ENCODE measurements around the gene MRPL57.
"Not testable (repeated sequence)": the region's sequence is repeated elsewhere in the genome, so short reads cannot be mapped to it uniquely, and the experiment has no call there.

MRPL57 gene

GRCh38 chr13:21197606-21198225 lies 21.3 kb downstream of the MRPL57 start:
- DNase-seq = not testable (repeated sequence)

- not testable (repeated sequence) for DNase-seq
Observed at GRCh38 chr13:21198391-21198790, 21.9 kb downstream of the MRPL57 start.

- not testable (repeated sequence) for DNase-seq
Observed at GRCh38 chr13:21201456-21202190, 25.2 kb downstream of the MRPL57 start.

- no peak for DNase-seq
Observed at GRCh38 chr13:21202767-21203531, 26.5 kb downstream of the MRPL57 start.

GRCh38 chr13:21208652-21209154 lies 32.2 kb downstream of the MRPL57 start:
- no peak for DNase-seq

GRCh38 chr13:21212138-21212775 lies 35.8 kb downstream of the MRPL57 start:
- DNase-seq = no peak

GRCh38 chr13:21215419-21215818 lies 39.0 kb downstream of the MRPL57 start:
- not testable (repeated sequence) for DNase-seq

- no peak for DNase-seq
Observed at GRCh38 chr13:21216332-21216731, 39.9 kb downstream of the MRPL57 start.

GRCh38 chr13:21218351-21219035 lies 42.0 kb downstream of the MRPL57 start:
- DNase-seq = peak; percentile 97

- peak; percentile 90 for DNase-seq
Observed at GRCh38 chr13:21219036-21219381, 42.6 kb downstream of the MRPL57 start.

GRCh38 chr13:21219716-21220115 lies 43.3 kb downstream of the MRPL57 start:
- DNase-seq = not testable (repeated sequence)

GRCh38 chr13:21221268-21221667 lies 44.8 kb downstream of the MRPL57 start:
- DNase-seq = no peak

GRCh38 chr13:21225082-21225481 lies 48.6 kb downstream of the MRPL57 start:
- no peak for DNase-seq

GRCh38 chr13:21225841-21226581 lies 49.6 kb downstream of the MRPL57 start:
- no peak for DNase-seq

- no peak for DNase-seq
Observed at GRCh38 chr13:21227917-21228316, 51.5 kb downstream of the MRPL57 start.

All from GF-D8 (cell line).